Caco-2 (cell line): ENCODE results near the gene AP5B1. TPM values are rescaled to one million over a fixed set of nuclear protein-coding genes. Genes with fewer than 3 reads are reported as not detected.

Source experiments
- Bru-seq: library from RNA; stranded (reverse); fragments of 400-500 nt; gene quantifications from one replicate; lab custom pipeline; 2021; lab: Mats Ljungman, UMichigan
- BruChase-seq, 2 experiments: library from RNA; stranded (reverse); fragments of 400-500 nt; gene quantifications; one replicate each; lab custom pipeline; 2021; lab: Mats Ljungman, UMichigan
- BruUV-seq: library from RNA; stranded (reverse); fragments of 400-500 nt; replicated peaks from 2 replicates; lab custom pipeline; 2021; lab: Mats Ljungman, UMichigan
- CTCF ChIA-PET: fragments of 300-600 bp; sonication (Branson Sonifier 250); formaldehyde crosslinking; loops from one replicate; lab custom pipeline; 2022; ENCODE audit warnings: antibody characterized with exemption; lab: Charles Lee
- POLR2A ChIA-PET: fragments of 300-600 bp; sonication (Branson Sonifier 250); formaldehyde crosslinking; loops from one replicate; lab custom pipeline; 2022; ENCODE audit warnings: antibody characterized with exemption; lab: Charles Lee
- DNase-seq, 2 experiments: peaks; one replicate each; pipeline versions ENCODE4 v3.0.0 to v3.0.0-alpha.2; 2020 to 2022
- H3K27me3 ChIP-seq: replicated peaks from 2 replicates; pipeline ENCODE4 v1.6.0; 2011; ENCODE audit warnings: low read length; ENCODE audit not compliant: control insufficient read depth, insufficient read depth
- H3K36me3 ChIP-seq: 2 replicates; pipeline ENCODE4 v1.5.1; 2011; ENCODE audit warnings: low read length; ENCODE audit not compliant: control insufficient read depth, insufficient read depth
- H3K4me1 ChIP-seq: fragments of 250-450 bp; sonication (Bioruptor Pico); 2 replicates; pipeline ENCODE4 v1.5.1; 2020; ENCODE audit warnings: mild to moderate bottlenecking
- H3K4me3 ChIP-seq: 2 replicates; pipeline ENCODE4 v1.5.1; 2011; ENCODE audit warnings: low read depth, mild to moderate bottlenecking, control low read depth, low read length
- H3K9me3 ChIP-seq: fragments of 250-450 bp; sonication (Bioruptor Pico); 2 replicates; pipeline ENCODE4 v1.5.1; 2020; ENCODE audit warnings: mild to moderate bottlenecking, moderate library complexity
- H3K27ac Mint-ChIP-seq: one replicate; pipeline ENCODE4 v1.8.0; 2022; ENCODE audit warnings: mixed read lengths; ENCODE audit not compliant: unreplicated experiment
- H3K27me3 Mint-ChIP-seq: one replicate; pipeline ENCODE4 v1.8.0; 2022; ENCODE audit warnings: mixed read lengths; ENCODE audit not compliant: insufficient read depth, unreplicated experiment
- H3K36me3 Mint-ChIP-seq: one replicate; pipeline ENCODE4 v1.8.0; 2022; ENCODE audit warnings: mild to moderate bottlenecking, mixed read lengths; ENCODE audit not compliant: insufficient read depth, unreplicated experiment
- H3K4me1 Mint-ChIP-seq: one replicate; pipeline ENCODE4 v1.8.0; 2022; ENCODE audit warnings: low read depth, mixed read lengths; ENCODE audit not compliant: unreplicated experiment
- H3K4me3 Mint-ChIP-seq: one replicate; pipeline ENCODE4 v1.8.0; 2022; ENCODE audit warnings: mild to moderate bottlenecking, moderate library complexity, mixed read lengths; ENCODE audit not compliant: unreplicated experiment
- H3K9me3 Mint-ChIP-seq: one replicate; pipeline ENCODE4 v1.8.0; 2022; ENCODE audit warnings: mixed read lengths; ENCODE audit not compliant: unreplicated experiment
- CTCF ChIP-seq, 2 experiments: fragments of 200-600 bp in 1 of 2; IDR thresholded peaks; 1 replicate in 1 of 2; 2 replicates in 1 of 2; pipeline versions ENCODE4 v1.5.1 to v1.8.0; 2011 to 2022; ENCODE audit warnings: antibody characterized with exemption in 1 of 2, control low read depth in 1 of 2, inconsistent platforms in 1 of 2, low read depth in 1 of 2, low read length in 1 of 2, mild to moderate bottlenecking in 1 of 2, moderate library complexity in 1 of 2; ENCODE audit not compliant: insufficient read depth in 1 of 2, severe bottlenecking in 1 of 2, unreplicated experiment in 1 of 2
- intact Hi-C: fragments of 100-400 bp; cut with micrococcal nuclease; formaldehyde crosslinking; loops from one replicate; pipeline ENCODE4 v1.10.0; 2022; ENCODE audit not compliant: unreplicated experiment
- long read RNA-seq: library from polyadenylated mRNA; stranded (forward); transcript quantifications from one replicate; pipeline ENCODE4 v2.0.0, GENCODE V29; 2022
- total RNA-seq: library from RNA; stranded (reverse); gene quantifications from 2 replicates; pipeline ENCODE4 v1.2.3, GENCODE V29; 2022

AP5B1 gene
- total RNA-seq, result 18.2 and 19.3 TPM in 2 replicates
- percentile 68 among the genes with signal in this experiment for Bru-seq, nascent RNA
- percentile 88 among the genes with signal in this experiment for BruChase-seq, experiment 1, labeled RNA remaining after a 2-hour chase
- BruChase-seq, experiment 2, labeled RNA remaining after a 6-hour chase, result percentile 73 among the genes with signal in this experiment
- long read RNA-seq, full-length matches to known transcripts, result 27 of 48 reads
- long read RNA-seq, partial matches to known transcripts, result 0 of 48 reads
- long read RNA-seq, other reads (novel, unspliced or antisense), result 21 of 48 reads

GRCh38 chr11:65780770-65781151, at the start of gene AP5B1:
Gene AP5B1 (minus strand): TSS chr11:65780976. CDS start chr11:65780591, 385 bp downstream.
- Histone ChIP-seq H3K4me3 (peak within 1 kb of the TSS; percentile 56), H3K27me3 (no peaks in the 10 kb centered on the region), H3K9me3 (no peaks in the 10 kb centered on the region), H3K4me1 (peaks cover 19% of the 10 kb centered on the region), H3K36me3 (no peaks in the 10 kb centered on the region; the same call in none of the 2 replicates)
- BruUV-seq, result no TSS peak
- CTCF ChIA-PET, result interaction anchor here (0.6 to 3.0 kb wide), 11 partner anchors 10 to 107 kb away, joined by 3 to 23 read pairs (median 4); partner anchors contain the start of genes CFL1, FIBP, KAT5 and RNASEH2C
- peaks cover 12% of the 10 kb centered on the region for H3K4me1 Mint-ChIP-seq
- no peaks in the 10 kb centered on the region for H3K27me3 Mint-ChIP-seq
- peak; percentile 66 to 83 for DNase-seq
- peak within 1 kb of the TSS; percentile 75 for H3K27ac Mint-ChIP-seq
- TF ChIP-seq CTCF (IDR thresholded peaks at IDR 0.05; ENCODE audit: insufficient read depth in 1 of 2, low read depth in 1 of 2, low read length in 1 of 2, severe bottlenecking in 1 of 2, unreplicated experiment in 1 of 2), result no peak
- intact Hi-C loops, result loop anchor here (2.0 kb wide), 2 partner anchors 36 to 68 kb away; partner anchors contain the start of gene KAT5
- H3K9me3 Mint-ChIP-seq, result no peaks in the 10 kb centered on the region
- peak within 1 kb of the TSS; percentile 91 for H3K4me3 Mint-ChIP-seq
- POLR2A ChIA-PET, result interaction anchor here (0.7 to 2.0 kb wide), 3 partner anchors 37 to 77 kb away, joined by 3 to 9 read pairs (median 4); partner anchors contain the start of genes CFL1 and KAT5
- peaks cover 24% of the 10 kb centered on the region for H3K36me3 Mint-ChIP-seq

- Histone ChIP-seq H3K4me1 (peaks cover 13% of the 10 kb centered on the region), H3K9me3 (no peaks in the 10 kb centered on the region; the same call in 1 of the 2 replicates), H3K27me3 (no peaks in the 10 kb centered on the region), H3K4me3 (no peak overlapping the region), H3K36me3 (no peaks in the 10 kb centered on the region)
- POLR2A ChIA-PET, result no interaction called here
- H3K27ac Mint-ChIP-seq, result no peak overlapping the region
- H3K27me3 Mint-ChIP-seq, result peaks cover 3% of the 10 kb centered on the region
- H3K36me3 Mint-ChIP-seq, result no peaks in the 10 kb centered on the region
- peaks cover 9% of the 10 kb centered on the region for H3K4me1 Mint-ChIP-seq
- no peak overlapping the region for H3K4me3 Mint-ChIP-seq
- no peak for DNase-seq
- no TSS peak for BruUV-seq
- no peak for TF ChIP-seq CTCF (IDR thresholded peaks at IDR 0.05; ENCODE audit: insufficient read depth in 1 of 2, low read depth in 1 of 2, low read length in 1 of 2, severe bottlenecking in 1 of 2, unreplicated experiment in 1 of 2)
- no peaks in the 10 kb centered on the region for H3K9me3 Mint-ChIP-seq
- CTCF ChIA-PET, result no interaction called here
- intact Hi-C loops, result loop anchor here (5.0 kb wide), 1 partner anchor 158 kb away; no protein-coding TSS in a partner anchor
These were observed 48.7 kb upstream of the AP5B1 start for GRCh38 chr11:65829459-65829858.

- H3K9me3 ChIP-seq, result no peaks in the 10 kb centered on the region; the same call in 1 of the 2 replicates
- Mint-ChIP-seq H3K4me3 (no peak overlapping the region), H3K4me1 (peaks cover 9% of the 10 kb centered on the region), H3K36me3 (no peaks in the 10 kb centered on the region), H3K27me3 (peaks cover 3% of the 10 kb centered on the region), H3K27ac (no peak overlapping the region), H3K9me3 (no peaks in the 10 kb centered on the region)
- CTCF ChIA-PET, result interaction anchor here (0.6 to 2.1 kb wide), 19 partner anchors 10 to 497 kb away, joined by 3 to 12 read pairs (median 5); partner anchors contain the start of genes CFL1, FIBP, KAT5 and MUS81
- H3K27me3 ChIP-seq, result no peaks in the 10 kb centered on the region
- peaks cover 13% of the 10 kb centered on the region for H3K4me1 ChIP-seq
- peak in 1 of 2 experiments; percentile 28 for DNase-seq
- H3K4me3 ChIP-seq, result no peak overlapping the region
- TF ChIP-seq CTCF (IDR thresholded peaks at IDR 0.05; ENCODE audit: insufficient read depth in 1 of 2, low read depth in 1 of 2, low read length in 1 of 2, severe bottlenecking in 1 of 2, unreplicated experiment in 1 of 2), result no peak
- intact Hi-C loops, result loop anchor here (5.0 kb wide), 1 partner anchor 160 kb away; no protein-coding TSS in a partner anchor
- no peaks in the 10 kb centered on the region for H3K36me3 ChIP-seq
- no TSS peak for BruUV-seq
- POLR2A ChIA-PET, result interaction anchor here (0.5 to 1.2 kb wide), 4 partner anchors 17 to 302 kb away, joined by 7 to 9 read pairs (median 8); partner anchors contain the start of genes MUS81 and SCYL1
These were observed 46.4 kb upstream of the AP5B1 start for GRCh38 chr11:65826984-65827735.
